ENCODE results near the gene DUXA. TPM values are rescaled to one million over a fixed set of nuclear protein-coding genes. Genes with fewer than 3 reads are reported as not detected.

DUXA gene
- total RNA-seq, 2 experiments from 2014 or later: not detected

GRCh38 chr19:57171551-57172081, 4.3 kb upstream of the DUXA start:
- Histone ChIP-seq H3K4me1 (ENCODE audit: insufficient read depth, low read length, poor library complexity, severe bottlenecking) (no peaks in the 10 kb centered on the region), H3K9me2 (ENCODE audit: insufficient read depth, low read length) (no peaks in the 10 kb centered on the region), H3K9me3 (ENCODE audit: low read length) (no peaks in the 10 kb centered on the region), H3K27ac (ENCODE audit: low read depth, low read length, poor library complexity, severe bottlenecking) (no peak overlapping the region), H4K20me1 (ENCODE audit: insufficient read depth, low read length) (no peaks in the 10 kb centered on the region), H3K79me2 (ENCODE audit: insufficient read depth, low read depth, low read length) (no peaks in the 10 kb centered on the region), H3K4me2 (ENCODE audit: low read length) (no peak overlapping the region), H3K4me3 (ENCODE audit: low read depth, low read length, poor library complexity, severe bottlenecking) (no peak overlapping the region), H3K36me3 (ENCODE audit: insufficient read depth, low read length) (no peaks in the 10 kb centered on the region), H2AFZ (ENCODE audit: low read length) (no peak overlapping the region)
- TF ChIP-seq EZH2phosphoT487 (IDR thresholded peaks at IDR 0.05; ENCODE audit: borderline replicate concordance, low read depth, low read length) (no peak), CTCF (conservative IDR thresholded peaks at IDR 0.05; ENCODE audit: low read length) (no peak)
- ChIA-PET POLR2A (no interaction called here), CTCF (ENCODE audit: unreplicated experiment) (no interaction called here)
- no peak for DNase-seq (ENCODE audit: low spot score)
- no TSS peak for BruUV-seq (replicated peaks)
- intact Hi-C loops (cut with micrococcal nuclease; ENCODE audit: unreplicated experiment): no loop called here

- intact Hi-C loops (cut with micrococcal nuclease; ENCODE audit: unreplicated experiment): no loop called here
- no peak for DNase-seq (ENCODE audit: low spot score)
- no peak for TF ChIP-seq EZH2phosphoT487 (IDR thresholded peaks at IDR 0.05; ENCODE audit: borderline replicate concordance, low read depth, low read length)
- TF ChIP-seq CTCF (conservative IDR thresholded peaks at IDR 0.05; ENCODE audit: low read length): no peak
- H3K4me3 ChIP-seq (ENCODE audit: low read depth, low read length, poor library complexity, severe bottlenecking): no peak overlapping the region
- no peaks in the 10 kb centered on the region for H3K9me2 ChIP-seq (ENCODE audit: insufficient read depth, low read length)
- no TSS peak for BruUV-seq (replicated peaks)
- ChIA-PET CTCF (ENCODE audit: unreplicated experiment) (no interaction called here), POLR2A (interaction anchor here (0.6 kb wide), 1 partner anchor 10 kb away, joined by 4 read pairs; no protein-coding TSS in a partner anchor)
- H3K4me1 ChIP-seq (ENCODE audit: insufficient read depth, low read length, poor library complexity, severe bottlenecking): no peaks in the 10 kb centered on the region
- no peak overlapping the region for H2AFZ ChIP-seq (ENCODE audit: low read length)
- no peaks in the 10 kb centered on the region for H4K20me1 ChIP-seq (ENCODE audit: insufficient read depth, low read length)
- H3K4me2 ChIP-seq (ENCODE audit: low read length): no peak overlapping the region
- no peak overlapping the region for H3K27ac ChIP-seq (ENCODE audit: low read depth, low read length, poor library complexity, severe bottlenecking)
- no peaks in the 10 kb centered on the region for H3K36me3 ChIP-seq (ENCODE audit: insufficient read depth, low read length)
- H3K9me3 ChIP-seq (ENCODE audit: low read length): no peaks in the 10 kb centered on the region
- no peaks in the 10 kb centered on the region for H3K79me2 ChIP-seq (ENCODE audit: insufficient read depth, low read depth, low read length)
These were observed 1.4 kb downstream of the DUXA start for GRCh38 chr19:57165846-57166245.

GRCh38 chr19:57161985-57162539, 5.2 kb downstream of the DUXA start:
- H3K27ac ChIP-seq (ENCODE audit: low read depth, low read length, poor library complexity, severe bottlenecking): no peak overlapping the region
- BruUV-seq (replicated peaks): no TSS peak
- POLR2A ChIA-PET: no interaction called here
- H3K9me2 ChIP-seq (ENCODE audit: insufficient read depth, low read length): no peaks in the 10 kb centered on the region
- no peaks in the 10 kb centered on the region for H3K9me3 ChIP-seq (ENCODE audit: low read length)
- no peak overlapping the region for H3K4me2 ChIP-seq (ENCODE audit: low read length)
- TF ChIP-seq CTCF (conservative IDR thresholded peaks at IDR 0.05; ENCODE audit: low read length): no peak
- TF ChIP-seq EZH2phosphoT487 (IDR thresholded peaks at IDR 0.05; ENCODE audit: borderline replicate concordance, low read depth, low read length): no peak
- H3K4me1 ChIP-seq (ENCODE audit: insufficient read depth, low read length, poor library complexity, severe bottlenecking): no peaks in the 10 kb centered on the region
- CTCF ChIA-PET (ENCODE audit: unreplicated experiment): no interaction called here
- no peak overlapping the region for H3K4me3 ChIP-seq (ENCODE audit: low read depth, low read length, poor library complexity, severe bottlenecking)
- H3K79me2 ChIP-seq (ENCODE audit: insufficient read depth, low read depth, low read length): no peaks in the 10 kb centered on the region
- no peaks in the 10 kb centered on the region for H3K36me3 ChIP-seq (ENCODE audit: insufficient read depth, low read length)
- intact Hi-C loops (cut with micrococcal nuclease; ENCODE audit: unreplicated experiment): no loop called here
- DNase-seq (ENCODE audit: low spot score): no peak
- no peak overlapping the region for H2AFZ ChIP-seq (ENCODE audit: low read length)
- H4K20me1 ChIP-seq (ENCODE audit: insufficient read depth, low read length): no peaks in the 10 kb centered on the region
